HUES48 (cell line): Measurements from ENCODE around the gene CASZ1.

Source experiments
- H3K27ac ChIP-seq: one replicate; pipeline ENCODE4 v1.7.0; 2013; ENCODE audit warnings: low read depth, low read length, inconsistent platforms
- H3K27me3 ChIP-seq: 2 replicates; pipeline ENCODE4 v1.6.1; 2013; ENCODE audit warnings: mild to moderate bottlenecking, low read length; ENCODE audit not compliant: control insufficient read depth, insufficient read depth
- H3K36me3 ChIP-seq: 2 replicates; pipeline ENCODE4 v1.6.1; 2013; ENCODE audit warnings: low read length; ENCODE audit not compliant: control insufficient read depth, insufficient read depth
- H3K4me1 ChIP-seq: 2 replicates; pipeline ENCODE4 v1.6.1; 2013; ENCODE audit warnings: mild to moderate bottlenecking, low read length; ENCODE audit not compliant: control insufficient read depth, insufficient read depth
- H3K4me3 ChIP-seq: 2 replicates; pipeline ENCODE4 v1.5.1; 2013; ENCODE audit warnings: mild to moderate bottlenecking, low read depth, low read length
- H3K9ac ChIP-seq: 2 replicates; pipeline ENCODE4 v1.6.1; 2013; ENCODE audit warnings: mild to moderate bottlenecking, low read depth, low read length, moderate library complexity
- H3K9me3 ChIP-seq: 2 replicates; pipeline ENCODE4 v1.6.1; 2013; ENCODE audit warnings: low read length; ENCODE audit not compliant: control insufficient read depth, insufficient read depth

The CASZ1 gene

GRCh38 chr1:10759413-10760200 is 36.8 kb downstream of the CASZ1 start:
- H3K27ac ChIP-seq = no peak overlapping the region
- no peak overlapping the region for H3K9ac ChIP-seq
- H3K4me1 ChIP-seq = 0 out of 2 replicates have a peak, but pooled peaks cover 5% of the 10 kb centered on the region
- no peak overlapping the region for H3K4me3 ChIP-seq
- no peaks in the 10 kb centered on the region for H3K27me3 ChIP-seq
- H3K36me3 ChIP-seq = no peaks in the 10 kb centered on the region
- no peaks in the 10 kb centered on the region for H3K9me3 ChIP-seq

- Histone ChIP-seq H3K27ac (no peak overlapping the region), H3K9ac (no peak overlapping the region), H3K9me3 (no peaks in the 10 kb centered on the region), H3K4me3 (no peak overlapping the region), H3K36me3 (no peaks in the 10 kb centered on the region), H3K27me3 (no peaks in the 10 kb centered on the region), H3K4me1 (0 out of 2 replicates have a peak, but pooled peaks cover 5% of the 10 kb centered on the region)
Observed at GRCh38 chr1:10756842-10757241, 39.6 kb downstream of the CASZ1 start.

- Histone ChIP-seq H3K9me3 (no peaks in the 10 kb centered on the region), H3K4me1 (0 out of 2 replicates have a peak, but pooled peaks cover 1% of the 10 kb centered on the region), H3K27me3 (no peaks in the 10 kb centered on the region), H3K9ac (no peak overlapping the region), H3K4me3 (no peak overlapping the region), H3K27ac (no peak overlapping the region), H3K36me3 (no peaks in the 10 kb centered on the region)
Observed at GRCh38 chr1:10755970-10756521, 40.4 kb downstream of the CASZ1 start.

- no peaks in the 10 kb centered on the region for H3K4me1 ChIP-seq
- no peaks in the 10 kb centered on the region for H3K27me3 ChIP-seq
- H3K9me3 ChIP-seq = no peaks in the 10 kb centered on the region
Observed at GRCh38 chr1:10754568-10755329, 41.7 kb downstream of the CASZ1 start.

GRCh38 chr1:10753299-10753698 is 43.1 kb downstream of the CASZ1 start:
- Histone ChIP-seq H3K27me3 (no peaks in the 10 kb centered on the region), H3K27ac (no peak overlapping the region), H3K9me3 (no peaks in the 10 kb centered on the region), H3K9ac (no peak overlapping the region), H3K4me1 (no peaks in the 10 kb centered on the region), H3K36me3 (no peaks in the 10 kb centered on the region), H3K4me3 (no peak overlapping the region)

More at GRCh38 chr1:10754568-10755329, 41.7 kb downstream of the CASZ1 start:
- Histone ChIP-seq H3K36me3 (no peaks in the 10 kb centered on the region), H3K27ac (no peak overlapping the region), H3K4me3 (no peak overlapping the region), H3K9ac (no peak overlapping the region)

GRCh38 chr1:10751561-10752085 is 44.8 kb downstream of the CASZ1 start:
- Histone ChIP-seq H3K9me3 (no peaks in the 10 kb centered on the region), H3K27ac (no peak overlapping the region), H3K27me3 (no peaks in the 10 kb centered on the region), H3K4me3 (no peak overlapping the region), H3K9ac (no peak overlapping the region), H3K36me3 (no peaks in the 10 kb centered on the region), H3K4me1 (no peaks in the 10 kb centered on the region)

- Histone ChIP-seq H3K9me3 (no peaks in the 10 kb centered on the region), H3K27ac (no peak overlapping the region), H3K36me3 (no peaks in the 10 kb centered on the region), H3K27me3 (no peaks in the 10 kb centered on the region), H3K9ac (no peak overlapping the region), H3K4me1 (no peaks in the 10 kb centered on the region), H3K4me3 (no peak overlapping the region)
Observed at GRCh38 chr1:10751160-10751559, 45.3 kb downstream of the CASZ1 start.

GRCh38 chr1:10745886-10746455 is 50.5 kb downstream of the CASZ1 start:
- Histone ChIP-seq H3K27ac (no peak overlapping the region), H3K4me1 (no peaks in the 10 kb centered on the region; the same call in 1 of the 2 replicates), H3K4me3 (no peak overlapping the region), H3K9ac (no peak overlapping the region), H3K36me3 (no peaks in the 10 kb centered on the region), H3K9me3 (no peaks in the 10 kb centered on the region), H3K27me3 (no peaks in the 10 kb centered on the region)

- no peak overlapping the region for H3K9ac ChIP-seq
- no peaks in the 10 kb centered on the region for H3K36me3 ChIP-seq
- no peaks in the 10 kb centered on the region; the same call in 1 of the 2 replicates for H3K4me1 ChIP-seq
- no peak overlapping the region for H3K27ac ChIP-seq
- H3K4me3 ChIP-seq = no peak overlapping the region
- H3K27me3 ChIP-seq = no peaks in the 10 kb centered on the region
- no peaks in the 10 kb centered on the region for H3K9me3 ChIP-seq
Observed at GRCh38 chr1:10745383-10745782, 51.1 kb downstream of the CASZ1 start.

- no peak overlapping the region for H3K4me3 ChIP-seq
- H3K27ac ChIP-seq = no peak overlapping the region
- H3K9ac ChIP-seq = no peak overlapping the region
- H3K27me3 ChIP-seq = no peaks in the 10 kb centered on the region
- no peaks in the 10 kb centered on the region; the same call in 1 of the 2 replicates for H3K4me1 ChIP-seq
- H3K36me3 ChIP-seq = no peaks in the 10 kb centered on the region
- no peaks in the 10 kb centered on the region for H3K9me3 ChIP-seq
Observed at GRCh38 chr1:10744654-10745238, 51.7 kb downstream of the CASZ1 start.
